Measurements from ENCODE around the gene GRIN2C.

GRIN2C gene

DNA sequence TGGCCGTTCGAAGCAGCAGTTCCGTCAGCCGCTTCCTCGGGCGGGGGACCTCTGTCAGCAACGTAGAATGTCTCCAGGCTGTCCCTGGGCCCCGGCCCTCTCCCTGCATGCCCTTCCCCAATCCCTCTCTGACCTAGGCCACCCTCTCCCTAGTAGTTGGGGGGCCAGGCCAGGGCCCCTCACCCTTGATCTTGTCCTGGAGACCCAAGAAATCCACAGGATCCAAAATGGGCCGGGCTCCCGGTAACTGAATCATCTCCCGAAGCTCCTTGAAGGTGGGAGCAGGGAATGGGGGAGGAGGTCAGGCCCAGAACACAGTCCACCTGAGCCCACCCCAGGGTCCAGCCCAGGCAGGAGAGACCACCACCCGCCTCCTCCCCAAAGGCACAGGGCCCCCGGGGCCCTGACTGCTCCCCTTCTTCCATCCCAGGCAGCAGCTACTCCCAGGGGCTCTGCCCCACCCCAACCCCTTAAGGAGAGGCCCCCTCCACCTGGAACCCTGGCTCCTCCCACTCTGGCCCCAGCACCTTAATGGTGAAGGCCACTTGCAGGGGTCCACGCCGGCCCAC lies 4.7 kb upstream of the GRIN2C start:
- H3K4me2 ChIP-seq (ENCODE audit: low read depth, low read length, poor library complexity, severe bottlenecking), result no peak overlapping the region
- H3K9me3 ChIP-seq (ENCODE audit: insufficient read depth, low read length), result no peaks in the 10 kb centered on the region
- H3K27ac ChIP-seq (ENCODE audit: low read depth, low read length), result no peak overlapping the region
- TF ChIP-seq EZH2phosphoT487 (conservative IDR thresholded peaks at IDR 0.05; ENCODE audit: low read length), result no peak
- TF ChIP-seq, protein P1, sequence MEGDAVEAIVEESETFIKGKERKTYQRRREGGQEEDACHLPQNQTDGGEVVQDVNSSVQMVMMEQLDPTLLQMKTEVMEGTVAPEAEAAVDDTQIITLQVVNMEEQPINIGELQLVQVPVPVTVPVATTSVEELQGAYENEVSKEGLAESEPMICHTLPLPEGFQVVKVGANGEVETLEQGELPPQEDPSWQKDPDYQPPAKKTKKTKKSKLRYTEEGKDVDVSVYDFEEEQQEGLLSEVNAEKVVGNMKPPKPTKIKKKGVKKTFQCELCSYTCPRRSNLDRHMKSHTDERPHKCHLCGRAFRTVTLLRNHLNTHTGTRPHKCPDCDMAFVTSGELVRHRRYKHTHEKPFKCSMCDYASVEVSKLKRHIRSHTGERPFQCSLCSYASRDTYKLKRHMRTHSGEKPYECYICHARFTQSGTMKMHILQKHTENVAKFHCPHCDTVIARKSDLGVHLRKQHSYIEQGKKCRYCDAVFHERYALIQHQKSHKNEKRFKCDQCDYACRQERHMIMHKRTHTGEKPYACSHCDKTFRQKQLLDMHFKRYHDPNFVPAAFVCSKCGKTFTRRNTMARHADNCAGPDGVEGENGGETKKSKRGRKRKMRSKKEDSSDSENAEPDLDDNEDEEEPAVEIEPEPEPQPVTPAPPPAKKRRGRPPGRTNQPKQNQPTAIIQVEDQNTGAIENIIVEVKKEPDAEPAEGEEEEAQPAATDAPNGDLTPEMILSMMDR (IDR thresholded peaks at IDR 0.05; ENCODE audit: insufficient read depth, low read length, poor library complexity, severe bottlenecking), result no peak
- H3K4me3 ChIP-seq (ENCODE audit: insufficient read depth, low read length, poor library complexity, severe bottlenecking), result no peak overlapping the region
- no peak overlapping the region for H2AFZ ChIP-seq (ENCODE audit: low read depth, low read length, severe bottlenecking)
- no peaks in the 10 kb centered on the region for H3K27me3 ChIP-seq (ENCODE audit: low read length)
- H4K20me1 ChIP-seq (ENCODE audit: low read depth, low read length), result no peaks in the 10 kb centered on the region
- no peaks in the 10 kb centered on the region for H3K79me2 ChIP-seq (ENCODE audit: insufficient read depth, low read length)
- H3K9me2 ChIP-seq (replicated peaks; ENCODE audit: insufficient read depth, low read length), result no peaks in the 10 kb centered on the region
- H3F3A ChIP-seq (ENCODE audit: insufficient read depth), result no peaks in the 10 kb centered on the region
- no peak overlapping the region for H3K9ac ChIP-seq (ENCODE audit: low read length)
- no peaks in the 10 kb centered on the region for H3K36me3 ChIP-seq (ENCODE audit: low read length)

DNA sequence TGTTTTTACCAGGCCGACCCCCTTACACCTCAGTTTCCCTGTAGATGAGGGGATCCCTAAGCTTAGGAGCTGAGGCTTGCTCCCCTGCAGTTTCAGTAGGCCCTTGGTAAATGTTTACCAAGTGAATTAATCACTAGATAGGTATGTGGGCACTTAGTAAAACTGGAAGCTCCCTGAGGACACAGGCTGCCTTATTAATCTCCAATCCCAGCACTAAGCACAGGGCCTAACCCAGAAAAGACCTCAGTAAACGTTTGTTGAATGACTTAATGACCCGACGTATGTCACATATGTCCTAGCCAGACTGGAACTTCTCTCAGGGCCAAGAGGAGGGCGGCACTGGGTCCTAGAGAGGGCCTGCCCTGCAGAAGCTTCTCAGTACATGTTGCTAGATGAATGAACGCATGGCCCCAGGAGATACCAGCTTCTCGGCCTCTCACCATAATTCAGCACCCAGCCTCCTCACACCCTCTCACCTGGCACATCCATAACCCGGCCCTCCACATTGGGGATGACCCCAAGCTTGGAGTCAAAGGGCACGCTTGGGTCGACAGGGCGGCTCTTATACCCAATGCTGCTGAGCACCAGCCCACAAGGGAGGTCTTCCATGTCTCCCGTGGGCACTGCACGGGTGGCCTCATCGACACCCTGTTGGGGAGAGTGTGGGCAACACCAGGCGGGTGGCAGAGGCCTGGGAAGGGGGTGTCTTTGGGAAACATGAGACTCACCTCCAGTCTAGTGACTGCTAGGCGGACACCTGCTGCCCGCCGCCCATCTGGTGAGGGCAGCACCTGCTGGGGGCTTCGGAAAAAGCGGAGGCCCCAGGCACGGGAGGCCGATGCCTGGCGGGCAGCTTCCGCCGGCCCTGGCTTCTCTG lies 4.0 kb upstream of the GRIN2C start:
- no peaks in the 10 kb centered on the region for H3F3A ChIP-seq (ENCODE audit: insufficient read depth)
- H3K9ac ChIP-seq (ENCODE audit: low read length), result no peak overlapping the region
- TF ChIP-seq, protein P1 (IDR thresholded peaks at IDR 0.05; ENCODE audit: insufficient read depth, low read length, poor library complexity, severe bottlenecking), result no peak
- TF ChIP-seq EZH2phosphoT487 (conservative IDR thresholded peaks at IDR 0.05; ENCODE audit: low read length), result no peak
- no peaks in the 10 kb centered on the region for H3K9me3 ChIP-seq (ENCODE audit: insufficient read depth, low read length)
- H3K4me2 ChIP-seq (ENCODE audit: low read depth, low read length, poor library complexity, severe bottlenecking), result no peak overlapping the region
- H2AFZ ChIP-seq (ENCODE audit: low read depth, low read length, severe bottlenecking), result no peak overlapping the region
- H3K36me3 ChIP-seq (ENCODE audit: low read length), result no peaks in the 10 kb centered on the region
- H3K27me3 ChIP-seq (ENCODE audit: low read length), result no peaks in the 10 kb centered on the region
- H3K79me2 ChIP-seq (ENCODE audit: insufficient read depth, low read length), result no peaks in the 10 kb centered on the region
- H3K9me2 ChIP-seq (replicated peaks; ENCODE audit: insufficient read depth, low read length), result no peaks in the 10 kb centered on the region
- no peaks in the 10 kb centered on the region for H4K20me1 ChIP-seq (ENCODE audit: low read depth, low read length)
- no peak overlapping the region for H3K4me3 ChIP-seq (ENCODE audit: insufficient read depth, low read length, poor library complexity, severe bottlenecking)
- no peak overlapping the region for H3K27ac ChIP-seq (ENCODE audit: low read depth, low read length)

DNA sequence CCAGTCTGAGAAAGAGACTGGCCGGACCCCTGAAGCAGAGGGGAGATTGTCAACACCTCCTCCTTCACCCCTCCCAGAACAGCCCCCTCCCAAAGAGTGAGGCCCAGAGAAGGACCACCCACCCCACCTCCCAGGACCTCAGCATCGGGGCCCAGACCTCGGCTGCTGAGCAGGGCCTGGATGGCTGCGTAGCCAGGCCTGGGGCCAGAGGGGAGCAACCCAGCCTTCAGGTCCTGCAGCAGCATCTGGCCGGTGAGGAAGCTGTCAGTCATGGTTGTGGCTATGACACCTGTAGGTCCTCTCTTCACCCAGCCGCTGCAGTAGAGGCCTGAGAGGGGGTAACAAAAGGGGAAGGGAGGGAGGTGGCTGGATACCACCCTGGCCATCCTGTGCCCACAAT lies 3.2 kb upstream of the GRIN2C start:
- H3K4me2 ChIP-seq (ENCODE audit: low read depth, low read length, poor library complexity, severe bottlenecking), result no peak overlapping the region

More for the DNA sequence above, 3.2 kb upstream of the GRIN2C start:
- H3K9me3 ChIP-seq (ENCODE audit: insufficient read depth, low read length), result no peaks in the 10 kb centered on the region
- H3K27me3 ChIP-seq (ENCODE audit: low read length), result no peaks in the 10 kb centered on the region
- TF ChIP-seq EZH2phosphoT487 (conservative IDR thresholded peaks at IDR 0.05; ENCODE audit: low read length), result no peak
- TF ChIP-seq, protein P1 (IDR thresholded peaks at IDR 0.05; ENCODE audit: insufficient read depth, low read length, poor library complexity, severe bottlenecking), result no peak
- no peaks in the 10 kb centered on the region for H3F3A ChIP-seq (ENCODE audit: insufficient read depth)
- H2AFZ ChIP-seq (ENCODE audit: low read depth, low read length, severe bottlenecking), result no peak overlapping the region
- H3K9ac ChIP-seq (ENCODE audit: low read length), result no peak overlapping the region
- no peaks in the 10 kb centered on the region for H3K79me2 ChIP-seq (ENCODE audit: insufficient read depth, low read length)
- no peak overlapping the region for H3K27ac ChIP-seq (ENCODE audit: low read depth, low read length)
- H3K4me3 ChIP-seq (ENCODE audit: insufficient read depth, low read length, poor library complexity, severe bottlenecking), result no peak overlapping the region
- H3K36me3 ChIP-seq (ENCODE audit: low read length), result no peaks in the 10 kb centered on the region
- H3K9me2 ChIP-seq (replicated peaks; ENCODE audit: insufficient read depth, low read length), result no peaks in the 10 kb centered on the region
- no peaks in the 10 kb centered on the region for H4K20me1 ChIP-seq (ENCODE audit: low read depth, low read length)

Measured in SU-DHL-6 (cell line).